Measurements from ENCODE around the gene IFNLR1. TPM values are rescaled to one million over a fixed set of nuclear protein-coding genes. Genes with fewer than 3 reads are reported as not detected.

The IFNLR1 gene
- 10 to 100 TPM in 3 of 4 donors, 1 to 10 TPM in 1; 9.1 to 38.2 (median 36.1) TPM for total RNA-seq

GRCh38 chr1:24186993-24187790 is at the start of gene IFNLR1:
Gene IFNLR1 (minus strand): TSS chr1:24187289. CDS start chr1:24187248, 41 bp downstream.
- Histone ChIP-seq H3K4me1 (peaks cover 0 to 18% (median 14%) of the 10 kb centered on the region in 4 donors), H3K4me3 (peak within 1 kb of the TSS; percentile 52 to 71 (median 60)), H3K9me3 (no peaks in the 10 kb centered on the region), H3K27me3 (no peaks in the 10 kb centered on the region), H3K27ac (peak within 1 kb of the TSS; percentile 69 to 90 (median 81)), H3K36me3 (no peaks in the 10 kb centered on the region)
- peak; percentile 84 to 93 (median 87) for DNase-seq
- TF ChIP-seq POLR2A (IDR thresholded peaks at IDR 0.05) (peak; percentile 46 to 84), CTCF (IDR thresholded peaks at IDR 0.05) (no peak)

GRCh38 chr1:24235921-24236788 is 49.1 kb upstream of the IFNLR1 start:
- Histone ChIP-seq H3K36me3 (no peaks in the 10 kb centered on the region), H3K9me3 (no peaks in the 10 kb centered on the region), H3K27me3 (no peaks in the 10 kb centered on the region), H3K4me3 (no peak overlapping the region), H3K27ac (peak overlapping the region in 1 of 4 donors; percentile 56), H3K4me1 (no peaks in the 10 kb centered on the region)
- peak in 1 of 3 donors; percentile 50 for DNase-seq
- TF ChIP-seq CTCF (IDR thresholded peaks at IDR 0.05) (no peak), POLR2A (IDR thresholded peaks at IDR 0.05) (no peak)

- H3K36me3 ChIP-seq = no peaks in the 10 kb centered on the region
- no peaks in the 10 kb centered on the region for H3K9me3 ChIP-seq
- H3K27me3 ChIP-seq = no peaks in the 10 kb centered on the region
- no peak for TF ChIP-seq CTCF (IDR thresholded peaks at IDR 0.05)
- TF ChIP-seq POLR2A (IDR thresholded peaks at IDR 0.05) = no peak
- no peak for DNase-seq
- H3K4me3 ChIP-seq = no peak overlapping the region
- H3K27ac ChIP-seq = no peak overlapping the region
- no peaks in the 10 kb centered on the region for H3K4me1 ChIP-seq
Measured at GRCh38 chr1:24233684-24234600, 46.9 kb upstream of the IFNLR1 start.

GRCh38 chr1:24231701-24232100 is 44.6 kb upstream of the IFNLR1 start:
- Histone ChIP-seq H3K36me3 (no peaks in the 10 kb centered on the region), H3K9me3 (no peaks in the 10 kb centered on the region), H3K27me3 (no peaks in the 10 kb centered on the region), H3K4me3 (no peak overlapping the region), H3K27ac (no peak overlapping the region), H3K4me1 (no peaks in the 10 kb centered on the region)
- TF ChIP-seq POLR2A (IDR thresholded peaks at IDR 0.05) (no peak), CTCF (IDR thresholded peaks at IDR 0.05) (no peak)
- DNase-seq = no peak

- H3K9me3 ChIP-seq = no peaks in the 10 kb centered on the region
Measured at GRCh38 chr1:24228311-24228710, 41.2 kb upstream of the IFNLR1 start.

More at GRCh38 chr1:24228311-24228710, 41.2 kb upstream of the IFNLR1 start:
- H3K4me3 ChIP-seq = no peak overlapping the region
- H3K4me1 ChIP-seq = peaks cover 0 to 3% (median 0%) of the 10 kb centered on the region in 4 donors
- DNase-seq = no peak
- no peak for TF ChIP-seq CTCF (IDR thresholded peaks at IDR 0.05)
- TF ChIP-seq POLR2A (IDR thresholded peaks at IDR 0.05) = no peak
- no peaks in the 10 kb centered on the region for H3K27me3 ChIP-seq
- no peaks in the 10 kb centered on the region for H3K36me3 ChIP-seq
- no peak overlapping the region for H3K27ac ChIP-seq

All from Peyer's patch (tissue), 4 donors.